AG08395 (cell line): ENCODE results near the gene COBLL1.

Source experiments
- DNase-seq: peaks from one replicate; pipeline ENCODE4 v3.0.0; 2012; ENCODE audit warnings: mixed read lengths, low spot score

Gene COBLL1

GRCh38 chr2:164852086-164852485, 10.5 kb upstream of the COBLL1 start:
- no peak for DNase-seq

GRCh38 chr2:164850235-164850634, 8.6 kb upstream of the COBLL1 start:
- DNase-seq = no peak

- DNase-seq = no peak
These were observed 7.9 kb upstream of the COBLL1 start for GRCh38 chr2:164849506-164849905.

- no peak for DNase-seq
These were observed 6.5 kb upstream of the COBLL1 start for GRCh38 chr2:164847981-164848741.

- no peak for DNase-seq
These were observed 5.7 kb upstream of the COBLL1 start for GRCh38 chr2:164847291-164847690.

GRCh38 chr2:164846276-164846675, 4.7 kb upstream of the COBLL1 start:
- no peak for DNase-seq

GRCh38 chr2:164843346-164843911, 1.8 kb upstream of the COBLL1 start:
- DNase-seq = peak; percentile 5

- no peak for DNase-seq
These were observed 972 bp upstream of the COBLL1 start for GRCh38 chr2:164842624-164842966.

- peak; percentile 52 for DNase-seq
These were observed 499 bp downstream of the COBLL1 start for GRCh38 chr2:164840930-164841718.

GRCh38 chr2:164840458-164840929, 1.1 kb downstream of the COBLL1 start:
- peak; percentile 8 for DNase-seq

- peak; percentile 5 for DNase-seq
These were observed 1.6 kb downstream of the COBLL1 start for GRCh38 chr2:164839914-164840457.

- DNase-seq = no peak
These were observed 3.8 kb downstream of the COBLL1 start for GRCh38 chr2:164837807-164838206.

- no peak for DNase-seq
These were observed 4.7 kb downstream of the COBLL1 start for GRCh38 chr2:164836907-164837306.

GRCh38 chr2:164835302-164835701, 6.3 kb downstream of the COBLL1 start:
- DNase-seq = no peak

GRCh38 chr2:164831887-164832286, 9.7 kb downstream of the COBLL1 start:
- no peak for DNase-seq

GRCh38 chr2:164831180-164831579, 10.4 kb downstream of the COBLL1 start:
- DNase-seq = no peak

GRCh38 chr2:164826293-164827243, 15.1 kb downstream of the COBLL1 start:
- DNase-seq = peak; percentile 45

- DNase-seq = no peak
These were observed 16.8 kb downstream of the COBLL1 start for GRCh38 chr2:164824872-164825271.

- DNase-seq = no peak
These were observed 18.5 kb downstream of the COBLL1 start for GRCh38 chr2:164823126-164823525.

- no peak for DNase-seq
These were observed 20.3 kb downstream of the COBLL1 start for GRCh38 chr2:164821338-164821737.
